MG63 (cell line): ENCODE results near the gene MYRF. TPM values are rescaled to one million over a fixed set of nuclear protein-coding genes. Genes with fewer than 3 reads are reported as not detected.
A peak's percentile ranks its signal among the peaks of the same experiment; 100 is the strongest.

ENCODE experiments used
- DNase-seq: peaks from one replicate; pipeline ENCODE4 v3.0.0-alpha.2; 2020
- H3K27me3 ChIP-seq: fragments of 250-450 bp; sonication (Bioruptor Pico); 2 replicates; pipeline ENCODE4 v1.5.1; 2020; ENCODE audit warnings: mild to moderate bottlenecking, moderate library complexity
- H3K36me3 ChIP-seq: fragments of 250-450 bp; sonication (Bioruptor Pico); 2 replicates; pipeline ENCODE4 v1.5.1; 2020; ENCODE audit warnings: mild to moderate bottlenecking, moderate library complexity
- H3K4me3 ChIP-seq: fragments of 250-450 bp; sonication (Bioruptor Pico); 2 replicates; pipeline ENCODE4 v1.5.1; 2020; ENCODE audit warnings: mild to moderate bottlenecking, moderate library complexity
- H3K9me3 ChIP-seq: fragments of 250-450 bp; sonication (Bioruptor Pico); 2 replicates; pipeline ENCODE4 v1.5.1; 2020; ENCODE audit warnings: mild to moderate bottlenecking, moderate library complexity
- total RNA-seq: library from RNA; depleted of rRNA; stranded (reverse); fragments of >200 nt; shearing (Covaris generic); gene quantifications from 2 replicates; pipeline ENCODE4 v1.2.3, GENCODE V29; 2014; ENCODE audit warnings: low replicate concordance

Gene MYRF
- total RNA-seq, 1 experiment from 2014 or later: 0.23 TPM

- H3K4me3 ChIP-seq: no peak overlapping the region
- H3K36me3 ChIP-seq: no peaks in the 10 kb centered on the region
- no peaks in the 10 kb centered on the region for H3K27me3 ChIP-seq
- no peaks in the 10 kb centered on the region for H3K9me3 ChIP-seq
- DNase-seq: peak; percentile 66
Observed at GRCh38 chr11:61747192-61747966, 5.1 kb upstream of the MYRF start.

GRCh38 chr11:61747967-61748285, 4.5 kb upstream of the MYRF start:
- no peak overlapping the region for H3K4me3 ChIP-seq
- DNase-seq: no peak
- no peaks in the 10 kb centered on the region for H3K27me3 ChIP-seq
- H3K36me3 ChIP-seq: no peaks in the 10 kb centered on the region
- no peaks in the 10 kb centered on the region for H3K9me3 ChIP-seq

- Histone ChIP-seq H3K27me3 (no peaks in the 10 kb centered on the region), H3K9me3 (no peaks in the 10 kb centered on the region), H3K4me3 (no peak overlapping the region), H3K36me3 (no peaks in the 10 kb centered on the region)
- no peak for DNase-seq
Observed at GRCh38 chr11:61749591-61750217, 2.7 kb upstream of the MYRF start.

- H3K9me3 ChIP-seq: no peaks in the 10 kb centered on the region
- no peaks in the 10 kb centered on the region for H3K27me3 ChIP-seq
- DNase-seq: no peak
- no peaks in the 10 kb centered on the region for H3K36me3 ChIP-seq
- no peak overlapping the region for H3K4me3 ChIP-seq
Observed at GRCh38 chr11:61750631-61751273, 1.7 kb upstream of the MYRF start.

GRCh38 chr11:61751384-61751783, 1.1 kb upstream of the MYRF start:
- Histone ChIP-seq H3K27me3 (no peaks in the 10 kb centered on the region), H3K36me3 (no peaks in the 10 kb centered on the region), H3K9me3 (no peaks in the 10 kb centered on the region), H3K4me3 (no peak overlapping the region)
- DNase-seq: no peak

GRCh38 chr11:61752925-61753521, 587 bp downstream of the MYRF start:
- H3K9me3 ChIP-seq: no peaks in the 10 kb centered on the region
- H3K36me3 ChIP-seq: no peaks in the 10 kb centered on the region
- H3K27me3 ChIP-seq: no peaks in the 10 kb centered on the region
- H3K4me3 ChIP-seq: peak overlapping the region; percentile 35
- no peak for DNase-seq

- Histone ChIP-seq H3K9me3 (no peaks in the 10 kb centered on the region), H3K27me3 (no peaks in the 10 kb centered on the region), H3K4me3 (no peak overlapping the region), H3K36me3 (no peaks in the 10 kb centered on the region)
- no peak for DNase-seq
Observed at GRCh38 chr11:61753672-61754071, 1.2 kb downstream of the MYRF start.

- Histone ChIP-seq H3K27me3 (no peaks in the 10 kb centered on the region), H3K36me3 (no peaks in the 10 kb centered on the region), H3K9me3 (no peaks in the 10 kb centered on the region), H3K4me3 (no peak overlapping the region)
- no peak for DNase-seq
Observed at GRCh38 chr11:61754534-61755482, 2.4 kb downstream of the MYRF start.

GRCh38 chr11:61756147-61756451, 3.7 kb downstream of the MYRF start:
- Histone ChIP-seq H3K36me3 (no peaks in the 10 kb centered on the region), H3K9me3 (no peaks in the 10 kb centered on the region), H3K4me3 (no peak overlapping the region), H3K27me3 (no peaks in the 10 kb centered on the region)
- no peak for DNase-seq

- no peak overlapping the region for H3K4me3 ChIP-seq
- no peaks in the 10 kb centered on the region for H3K36me3 ChIP-seq
- peak; percentile 65 for DNase-seq
- no peaks in the 10 kb centered on the region for H3K27me3 ChIP-seq
- H3K9me3 ChIP-seq: no peaks in the 10 kb centered on the region
Observed at GRCh38 chr11:61756452-61757212, 4.2 kb downstream of the MYRF start.

- Histone ChIP-seq H3K4me3 (no peak overlapping the region), H3K27me3 (no peaks in the 10 kb centered on the region), H3K9me3 (no peaks in the 10 kb centered on the region), H3K36me3 (no peaks in the 10 kb centered on the region)
- no peak for DNase-seq
Observed at GRCh38 chr11:61757213-61757862, 4.9 kb downstream of the MYRF start.

GRCh38 chr11:61760946-61761345, 8.5 kb downstream of the MYRF start:
- H3K27me3 ChIP-seq: no peaks in the 10 kb centered on the region
- DNase-seq: no peak
- no peak overlapping the region for H3K4me3 ChIP-seq
- no peaks in the 10 kb centered on the region for H3K9me3 ChIP-seq
- H3K36me3 ChIP-seq: no peaks in the 10 kb centered on the region

- Histone ChIP-seq H3K4me3 (no peak overlapping the region), H3K9me3 (no peaks in the 10 kb centered on the region), H3K27me3 (no peaks in the 10 kb centered on the region), H3K36me3 (no peaks in the 10 kb centered on the region)
- DNase-seq: peak; percentile 19
Observed at GRCh38 chr11:61761440-61762222, 9.2 kb downstream of the MYRF start.

GRCh38 chr11:61762223-61762615, 9.8 kb downstream of the MYRF start:
- H3K9me3 ChIP-seq: no peaks in the 10 kb centered on the region
- H3K4me3 ChIP-seq: no peak overlapping the region
- no peaks in the 10 kb centered on the region for H3K27me3 ChIP-seq
- no peak for DNase-seq
- H3K36me3 ChIP-seq: no peaks in the 10 kb centered on the region

GRCh38 chr11:61762798-61763197, 10.4 kb downstream of the MYRF start:
- Histone ChIP-seq H3K9me3 (no peaks in the 10 kb centered on the region), H3K27me3 (no peaks in the 10 kb centered on the region), H3K36me3 (no peaks in the 10 kb centered on the region), H3K4me3 (no peak overlapping the region)
- no peak for DNase-seq
